B cell (primary cell): ENCODE results near the gene SLC9A9. TPM values are rescaled to one million over a fixed set of nuclear protein-coding genes. Genes with fewer than 3 reads are reported as not detected.

Experiments
- ATAC-seq: fragments of 200-7000 bp; cut with Tn5 transposase; one replicate; pipeline ENCODE4 v1.10.0; 2021; ENCODE audit warnings: low read depth, mild to moderate bottlenecking, moderate number of reproducible peaks, moderate library complexity
- CTCF ChIA-PET: fragments of 350-600 bp; sonication (Branson Sonifier 250); formaldehyde crosslinking; loops from one replicate; lab custom pipeline; 2021; ENCODE audit warnings: antibody characterized with exemption, inconsistent platforms; lab: Charles Lee
- POLR2A ChIA-PET: fragments of 350-600 bp; sonication (Branson Sonifier 250); formaldehyde crosslinking; loops from one replicate; lab custom pipeline; 2021; ENCODE audit warnings: antibody characterized with exemption; lab: Charles Lee
- DNase-seq: peaks from one replicate; pipeline ENCODE4 v3.0.0; 2013
- H2AFZ ChIP-seq: 2 replicates; pipeline ENCODE4 v1.6.1; 2012; ENCODE audit warnings: mild to moderate bottlenecking, low read depth, low read length; ENCODE audit not compliant: insufficient read depth, poor library complexity, severe bottlenecking
- H3K27ac ChIP-seq, 2 donors: 1 replicate in 1 of 2; 2 replicates in 1 of 2; pipeline ENCODE4 v1.5.1; 2012 to 2013; ENCODE audit warnings: low read length in 2 of 2, mild to moderate bottlenecking in 2 of 2, moderate library complexity in 1 of 2
- H3K27me3 ChIP-seq, 4 experiments: fragments of 200-600 bp in 1 of 4; sonication (generic) in 1 of 4; replicated peaks in 1 of 4; 1 replicate in 2 of 4; 2 replicates in 2 of 4; pipeline versions ENCODE4 v1.6.1 to v1.7.0; 2013 to 2016; ENCODE audit warnings: low read length in 3 of 4, mild to moderate bottlenecking in 2 of 4, mixed read lengths in 1 of 4, moderate library complexity in 1 of 4; ENCODE audit not compliant: insufficient read depth in 4 of 4, control insufficient read depth in 3 of 4; ENCODE audit errors: control extremely low read depth in 1 of 4
- H3K36me3 ChIP-seq, 2 experiments: replicated peaks in 1 of 2; 1 replicate in 1 of 2; 2 replicates in 1 of 2; pipeline versions ENCODE4 v1.6.1 to v1.7.1; 2013; ENCODE audit warnings: low read length in 1 of 2; ENCODE audit not compliant: insufficient read depth in 2 of 2, control insufficient read depth in 1 of 2; ENCODE audit errors: control extremely low read depth in 1 of 2, extremely low read depth in 1 of 2
- H3K4me1 ChIP-seq, 2 donors: fragments of 200-600 bp in 1 of 2; sonication (generic) in 1 of 2; 1 replicate in 1 of 2; 2 replicates in 1 of 2; pipeline versions ENCODE4 v1.5.1 to v1.6.1; 2013 to 2017; ENCODE audit warnings: low read length in 2 of 2; ENCODE audit not compliant: control insufficient read depth in 2 of 2, insufficient read depth in 2 of 2
- H3K4me2 ChIP-seq: replicated peaks from 2 replicates; pipeline ENCODE3; 2012; ENCODE audit warnings: mild to moderate bottlenecking, low read depth, low read length; ENCODE audit not compliant: poor library complexity, severe bottlenecking
- H3K4me3 ChIP-seq, 5 experiments: fragments of 200-600 bp in 1 of 5; sonication (generic) in 1 of 5; 1 replicate in 3 of 5; 2 replicates in 2 of 5; pipeline versions ENCODE4 v1.5.1 to v1.7.0; 2011 to 2016; ENCODE audit warnings: low read length in 4 of 5, mild to moderate bottlenecking in 4 of 5, low read depth in 2 of 5, control low read depth in 1 of 5, moderate library complexity in 1 of 5; ENCODE audit not compliant: insufficient read depth in 1 of 5; ENCODE audit errors: control extremely low read depth in 1 of 5, extremely low read depth in 1 of 5
- H3K79me2 ChIP-seq: fragments of 200-600 bp; sonication (generic); one replicate; pipeline ENCODE4 v1.6.0; 2016; ENCODE audit warnings: low read length; ENCODE audit not compliant: control insufficient read depth, insufficient read depth
- H3K9ac ChIP-seq: fragments of 200-600 bp; sonication (generic); 2 replicates; pipeline ENCODE4 v1.6.1; 2017; ENCODE audit warnings: mild to moderate bottlenecking, low read length, moderate library complexity
- H3K9me3 ChIP-seq, 3 donors: one replicate each; pipeline versions ENCODE4 v1.6.1 to v1.7.1; 2013; ENCODE audit warnings: low read length in 2 of 3; ENCODE audit not compliant: control insufficient read depth in 2 of 3, insufficient read depth in 1 of 3; ENCODE audit errors: control extremely low read depth in 1 of 3
- H4K20me1 ChIP-seq: 2 replicates; pipeline ENCODE4 v1.6.0; 2012; ENCODE audit warnings: mild to moderate bottlenecking, low read length; ENCODE audit not compliant: insufficient read depth, control insufficient read depth, poor library complexity, severe bottlenecking
- H3K27ac Mint-ChIP-seq: one replicate; pipeline ENCODE4 v1.8.0; 2021; ENCODE audit warnings: mixed read lengths
- H3K27me3 Mint-ChIP-seq: one replicate; pipeline ENCODE4 v1.8.0; 2021; ENCODE audit warnings: mixed read lengths
- H3K4me1 Mint-ChIP-seq: one replicate; pipeline ENCODE4 v1.8.0; 2021; ENCODE audit warnings: mixed read lengths
- H3K4me3 Mint-ChIP-seq: one replicate; pipeline ENCODE4 v1.8.0; 2021; ENCODE audit warnings: mixed read lengths
- H3K9me3 Mint-ChIP-seq: one replicate; pipeline ENCODE4 v1.8.0; 2022; ENCODE audit warnings: mixed read lengths; ENCODE audit not compliant: insufficient read depth
- CTCF ChIP-seq: fragments of 200-600 bp; IDR thresholded peaks from one replicate; pipeline ENCODE4 v1.8.0; 2022; ENCODE audit warnings: antibody characterized with exemption, mild to moderate bottlenecking
- EZH2 ChIP-seq: IDR thresholded peaks from 2 replicates; pipeline ENCODE4 v1.6.1; 2012; ENCODE audit warnings: borderline replicate concordance, low read depth, mild to moderate bottlenecking, moderate library complexity, low read length; ENCODE audit not compliant: insufficient read depth, poor library complexity, severe bottlenecking
- WGBS: methylation state at CpG from one replicate; pipeline ENCODE4 v1.1.5; 2013; ENCODE audit warnings: missing lambda C conversion rate; ENCODE audit not compliant: insufficient coverage; 5-methylcytosine and 5-hydroxymethylcytosine counted together
- intact Hi-C: fragments of 100-400 bp; cut with micrococcal nuclease; formaldehyde crosslinking; loops from one replicate; pipeline ENCODE4 v1.10.0; 2022
- polyA plus RNA-seq: library from polyadenylated mRNA; depleted of rRNA; stranded (reverse); fragments of >200 nt; gene quantifications from 2 replicates; pipeline ENCODE4 v1.2.3, GENCODE V29; 2012
- total RNA-seq, 2 donors: library from RNA; stranded (reverse); fragments of 120-200 nt in 1 of 2; gene quantifications; 1 replicate in 1 of 2; 2 replicates in 1 of 2; pipeline versions ENCODE4 v1.2.3 to v1.2.4, GENCODE V29; 2013 to 2022

The SLC9A9 gene
- total and polyA plus RNA-seq, 2 donors (not counting 1 experiment from before 2014, with no cell fraction given): 7.7 to 17.3 TPM

GRCh38 chr3:143822798-143823197, 25.5 kb downstream of the SLC9A9 start:
- Histone ChIP-seq H2AFZ (no peak overlapping the region), H3K4me2 (no peak overlapping the region), H3K36me3 (no peaks in the 10 kb centered on the region), H3K27me3 (no peaks in the 10 kb centered on the region), H3K27ac (no peak overlapping the region), H3K9ac (no peak overlapping the region), H3K79me2 (peaks cover 4% of the 10 kb centered on the region), H3K4me1 (peaks cover 25 to 29% of the 10 kb centered on the region in 2 donors), H3K4me3 (no peak overlapping the region), H3K9me3 (peaks cover 0 to 4% (median 0%) of the 10 kb centered on the region in 3 donors), H4K20me1 (no peaks in the 10 kb centered on the region)
- POLR2A ChIA-PET: no interaction called here
- TF ChIP-seq EZH2 (no peak), CTCF (no peak)
- no peaks in the 10 kb centered on the region for H3K27me3 Mint-ChIP-seq
- H3K9me3 Mint-ChIP-seq: peaks cover 3% of the 10 kb centered on the region
- intact Hi-C loops: no loop called here
- no peak overlapping the region for H3K27ac Mint-ChIP-seq
- H3K4me3 Mint-ChIP-seq: no peak overlapping the region
- WGBS: no CpG with 5 or more reads among the region's 1 CpG
- peaks cover 39% of the 10 kb centered on the region for H3K4me1 Mint-ChIP-seq
- no peak for ATAC-seq
- DNase-seq: no peak
- CTCF ChIA-PET: no interaction called here

- Histone ChIP-seq H3K4me1 (peaks cover 25 to 29% of the 10 kb centered on the region in 2 donors), H3K79me2 (peaks cover 4% of the 10 kb centered on the region), H4K20me1 (no peaks in the 10 kb centered on the region), H2AFZ (no peak overlapping the region), H3K9ac (no peak overlapping the region), H3K4me2 (peak overlapping the region; percentile 10), H3K27me3 (no peaks in the 10 kb centered on the region), H3K9me3 (peaks cover 0 to 4% (median 0%) of the 10 kb centered on the region in 3 donors), H3K36me3 (no peaks in the 10 kb centered on the region), H3K4me3 (no peak overlapping the region), H3K27ac (no peak overlapping the region)
- POLR2A ChIA-PET: no interaction called here
- Mint-ChIP-seq H3K27me3 (no peaks in the 10 kb centered on the region), H3K9me3 (peaks cover 3% of the 10 kb centered on the region), H3K27ac (no peak overlapping the region), H3K4me1 (peaks cover 39% of the 10 kb centered on the region), H3K4me3 (no peak overlapping the region)
- intact Hi-C loops: no loop called here
- no CpG with 5 or more reads among the region's 3 CpGs for WGBS
- CTCF ChIA-PET: no interaction called here
- ATAC-seq: no peak
- no peak for DNase-seq
- TF ChIP-seq CTCF (no peak), EZH2 (no peak)
Observed at GRCh38 chr3:143822374-143822773, 25.9 kb downstream of the SLC9A9 start.
